ENCODE data around the gene MAN2B1.

- no peak for TF ChIP-seq CTCF (IDR thresholded peaks at IDR 0.05; ENCODE audit: poor library complexity)
- TF ChIP-seq EZH2 (IDR thresholded peaks at IDR 0.05; ENCODE audit: borderline replicate concordance), result no peak
- no peak for TF ChIP-seq EZH2phosphoT487 (IDR thresholded peaks at IDR 0.05; ENCODE audit: low read depth, severe bottlenecking, unreplicated experiment)
Measured at GRCh38 chr19:12692960-12693359, 26.4 kb upstream of the MAN2B1 start.
